GM13977 (cell line): ENCODE data around the gene ZNF439.
"Not testable (repeated sequence)": the region's sequence is repeated elsewhere in the genome, so short reads cannot be mapped to it uniquely, and the experiment has no call there.

Experiments used
- DNase-seq: peaks from one replicate; pipeline ENCODE4 v3.0.0; 2012; ENCODE audit warnings: low spot score
- CTCF ChIP-seq: IDR thresholded peaks from 2 replicates; pipeline ENCODE4 v1.5.1; 2012; ENCODE audit warnings: mild to moderate bottlenecking, control low read depth; ENCODE audit not compliant: insufficient read depth; ENCODE audit errors: extremely low read depth, missing control alignments
- in situ Hi-C: fragments of 300-500 bp; cut with MboI; formaldehyde crosslinking; loops from one replicate; pipeline ENCODE4 v1.12.0; 2022; ENCODE audit warnings: low sequenced_read_pairs, low pct_unique_long_range_greater_than_20kb, mixed read lengths, inconsistent platforms; ENCODE audit not compliant: unreplicated experiment

Gene ZNF439

GRCh38 chr19:11873762-11874161 lies 25.2 kb downstream of the ZNF439 start:
- DNase-seq = no peak
- in situ Hi-C loops = no loop called here
- no peak for TF ChIP-seq CTCF

DNA sequence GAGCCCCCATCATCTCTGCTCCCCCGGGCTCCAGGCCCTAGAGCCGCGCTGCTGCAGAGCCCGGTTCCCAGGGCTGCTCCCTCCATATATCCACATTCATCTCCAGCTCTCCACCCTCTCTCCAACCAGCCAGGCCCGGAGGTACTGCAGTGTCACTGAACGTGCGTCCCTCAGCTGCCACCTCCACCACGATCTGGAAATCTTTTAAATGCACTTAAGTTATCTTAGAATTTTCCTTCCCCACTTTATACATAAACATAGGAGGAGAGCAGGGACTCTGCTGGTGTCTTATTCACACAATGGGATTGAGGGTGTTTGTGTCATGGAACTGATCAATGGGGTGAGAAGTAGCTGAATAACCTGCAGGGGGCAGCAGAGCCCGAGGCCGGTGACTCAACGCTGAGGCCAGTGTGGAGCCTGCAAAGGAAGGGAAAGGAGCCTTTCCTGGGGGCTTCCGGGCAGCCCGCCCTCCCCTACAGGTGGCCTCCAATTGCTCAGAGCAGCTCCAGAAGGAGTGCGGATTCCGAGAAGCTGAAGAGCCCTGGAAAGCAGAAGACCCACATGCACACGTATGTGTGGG lies 31.3 kb downstream of the ZNF439 start:
- DNase-seq, in situ Hi-C loops: not testable (repeated sequence)

DNA sequence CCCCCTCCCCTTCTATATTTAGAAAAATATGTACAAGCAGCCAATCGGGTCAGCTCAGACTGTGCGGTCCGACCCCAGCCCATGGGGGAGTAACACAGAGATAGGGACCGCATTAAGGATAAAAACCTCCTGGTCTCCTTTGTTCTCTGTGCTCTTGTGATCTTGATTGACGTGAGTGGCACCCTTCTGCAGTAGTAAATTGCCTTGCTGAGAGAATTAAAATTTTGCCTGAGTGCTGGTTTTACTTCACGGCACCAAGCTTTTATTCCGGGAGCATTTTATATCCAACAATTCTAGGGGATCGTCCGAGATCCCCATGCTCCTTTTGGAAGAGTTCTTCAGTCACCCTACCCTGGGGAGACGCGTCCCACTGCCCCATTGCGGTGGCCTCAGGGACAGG lies 32.1 kb downstream of the ZNF439 start:
- in situ Hi-C loops = no loop called here
- no peak for TF ChIP-seq CTCF
- DNase-seq = no peak

DNA sequence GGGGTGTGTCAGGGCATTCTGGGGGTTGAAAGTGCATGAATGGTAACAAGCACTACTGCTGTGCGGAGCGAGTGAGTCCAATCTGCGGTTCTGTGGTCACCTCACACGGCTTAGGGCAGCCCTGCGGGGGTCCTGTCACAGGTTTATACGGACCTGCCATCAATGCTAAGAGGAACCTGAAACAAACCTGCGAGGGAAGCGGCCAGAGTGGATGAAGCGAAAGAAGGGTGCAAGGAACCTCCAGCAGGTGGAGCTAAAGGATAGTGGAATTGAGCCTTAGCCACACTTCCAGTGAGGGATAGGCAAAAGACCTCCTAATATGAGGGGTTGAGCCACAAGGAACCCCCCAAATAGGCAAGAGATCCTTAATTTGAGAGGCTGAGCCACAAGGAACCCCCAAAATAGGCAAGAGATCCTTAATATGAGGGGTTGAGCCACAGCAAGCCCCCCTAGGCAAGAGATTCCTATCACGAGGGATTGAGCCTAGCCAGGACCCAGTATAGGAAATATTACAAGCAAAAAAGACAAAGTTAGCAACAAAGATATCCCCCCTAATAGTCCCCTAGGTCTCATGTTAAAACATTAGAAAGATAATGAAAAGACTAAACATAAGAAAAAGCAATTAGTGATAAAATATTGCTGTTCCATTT lies 32.8 kb downstream of the ZNF439 start:
- DNase-seq = peak; percentile 61
- in situ Hi-C loops = no loop called here
- TF ChIP-seq CTCF = peak; percentile 57

DNA sequence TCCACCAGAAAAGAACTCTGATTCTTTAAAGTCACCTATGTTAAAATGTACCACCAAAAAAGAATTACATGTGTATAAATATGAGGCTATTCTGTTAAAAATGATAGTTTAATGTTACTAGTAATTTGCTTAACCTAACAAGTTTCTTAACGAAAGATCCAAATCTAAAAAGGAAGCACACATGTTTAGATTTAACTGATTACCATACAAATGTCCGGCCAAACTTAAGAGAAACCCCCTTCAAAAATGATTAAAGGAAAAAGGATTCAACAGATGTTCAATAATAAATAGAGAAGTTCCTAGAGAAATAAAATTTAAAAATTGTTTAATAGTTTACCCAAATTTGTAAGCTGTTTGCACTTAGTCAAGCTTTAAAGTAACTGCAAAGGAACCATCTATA lies 34.1 kb downstream of the ZNF439 start:
- no peak for TF ChIP-seq CTCF
- no peak for DNase-seq
- in situ Hi-C loops = no loop called here

GRCh38 chr19:11887234-11887610 lies 38.7 kb downstream of the ZNF439 start:
- in situ Hi-C loops = no loop called here
- DNase-seq = no peak
- TF ChIP-seq CTCF = no peak

DNA sequence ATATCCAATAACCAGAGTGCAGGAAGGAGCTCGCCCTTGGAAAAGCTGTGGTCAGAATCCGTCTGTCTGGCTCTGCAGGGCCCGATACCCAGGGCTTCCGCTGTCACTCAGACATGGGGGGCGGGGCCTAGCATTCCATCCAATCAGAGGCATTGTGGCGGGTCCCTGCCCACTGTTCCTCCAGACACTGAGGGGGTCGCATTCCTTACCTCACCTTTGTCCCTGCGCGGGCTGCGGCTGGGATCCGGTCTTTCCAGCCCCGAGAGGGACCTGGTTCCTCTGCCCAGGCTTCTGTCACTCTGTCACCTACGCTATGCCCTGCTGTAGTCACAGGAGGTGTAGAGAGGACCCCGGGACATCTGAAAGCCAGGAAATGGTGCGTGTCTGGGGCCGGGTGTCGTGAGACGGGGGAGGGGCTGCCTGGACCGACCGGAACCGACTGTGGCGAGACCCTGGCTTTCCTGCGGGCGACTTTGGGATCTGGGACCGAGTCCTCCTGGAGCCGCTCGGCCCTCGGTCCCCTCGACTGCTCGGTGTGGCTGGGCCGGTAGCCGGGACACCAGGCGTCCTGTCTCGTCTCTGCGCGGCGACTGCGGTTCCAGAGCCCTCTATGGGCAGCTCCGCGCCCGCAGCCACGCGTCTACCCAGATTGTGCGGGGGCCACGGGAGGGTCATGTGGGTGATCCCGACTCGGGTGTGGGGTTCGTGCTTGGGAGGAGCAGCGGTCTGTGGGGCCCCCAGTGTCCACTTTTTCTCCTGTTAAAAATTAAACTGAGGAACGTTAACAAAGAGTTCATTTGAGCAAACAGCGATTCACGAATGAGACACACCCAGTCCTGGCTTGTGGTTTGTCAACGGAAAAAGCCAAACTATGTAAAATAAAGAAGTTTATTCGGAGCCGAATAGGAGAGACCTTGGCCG lies 39.3 kb downstream of the ZNF439 start, which contains the start of gene ZNF69:
Gene ZNF69 (plus strand): TSS at position 172 of the 921 bp plus-strand sequence. CDS start 142 bp downstream, at position 314.
- in situ Hi-C loops = no loop called here
- peak; percentile 74 for DNase-seq
- peak; percentile 21 for TF ChIP-seq CTCF

- DNase-seq, in situ Hi-C loops: not testable (repeated sequence)
Observed at GRCh38 chr19:11889901-11890300, 41.4 kb downstream of the ZNF439 start.
